ENCODE results near the gene SH2B2. TPM values are rescaled to one million over a fixed set of nuclear protein-coding genes. Genes with fewer than 3 reads are reported as not detected.

Gene SH2B2
- total and polyA plus RNA-seq, 2 experiments from 2014 or later = 13.1 to 17.4 TPM

- Histone ChIP-seq H3K27ac (no peak overlapping the region), H3K9me3 (ENCODE audit: low read depth) (no peaks in the 10 kb centered on the region), H3K4me1 (ENCODE audit: low read depth) (peaks cover 10% of the 10 kb centered on the region), H3K4me3 (no peak overlapping the region), H3K36me3 (no peaks in the 10 kb centered on the region), H3K27me3 (no peaks in the 10 kb centered on the region)
- no peak for DNase-seq (ENCODE audit: low read depth in 1 of 2, low spot score in 1 of 2)
- TF ChIP-seq, protein P1, sequence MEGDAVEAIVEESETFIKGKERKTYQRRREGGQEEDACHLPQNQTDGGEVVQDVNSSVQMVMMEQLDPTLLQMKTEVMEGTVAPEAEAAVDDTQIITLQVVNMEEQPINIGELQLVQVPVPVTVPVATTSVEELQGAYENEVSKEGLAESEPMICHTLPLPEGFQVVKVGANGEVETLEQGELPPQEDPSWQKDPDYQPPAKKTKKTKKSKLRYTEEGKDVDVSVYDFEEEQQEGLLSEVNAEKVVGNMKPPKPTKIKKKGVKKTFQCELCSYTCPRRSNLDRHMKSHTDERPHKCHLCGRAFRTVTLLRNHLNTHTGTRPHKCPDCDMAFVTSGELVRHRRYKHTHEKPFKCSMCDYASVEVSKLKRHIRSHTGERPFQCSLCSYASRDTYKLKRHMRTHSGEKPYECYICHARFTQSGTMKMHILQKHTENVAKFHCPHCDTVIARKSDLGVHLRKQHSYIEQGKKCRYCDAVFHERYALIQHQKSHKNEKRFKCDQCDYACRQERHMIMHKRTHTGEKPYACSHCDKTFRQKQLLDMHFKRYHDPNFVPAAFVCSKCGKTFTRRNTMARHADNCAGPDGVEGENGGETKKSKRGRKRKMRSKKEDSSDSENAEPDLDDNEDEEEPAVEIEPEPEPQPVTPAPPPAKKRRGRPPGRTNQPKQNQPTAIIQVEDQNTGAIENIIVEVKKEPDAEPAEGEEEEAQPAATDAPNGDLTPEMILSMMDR (IDR thresholded peaks at IDR 0.05; ENCODE audit: low read depth, low read length) = no peak
These were observed 4.6 kb downstream of the SH2B2 start for GRCh38 chr7:102291056-102291915.

- no peak for DNase-seq (ENCODE audit: low read depth in 1 of 2, low spot score in 1 of 2)
- TF ChIP-seq, protein P1 (IDR thresholded peaks at IDR 0.05; ENCODE audit: low read depth, low read length) = no peak
These were observed 5.2 kb downstream of the SH2B2 start for GRCh38 chr7:102291916-102292267.

GRCh38 chr7:102292813-102293798 is 6.4 kb downstream of the SH2B2 start:
- TF ChIP-seq, protein P1 (IDR thresholded peaks at IDR 0.05; ENCODE audit: low read depth, low read length) = no peak
- no peak overlapping the region for H3K27ac ChIP-seq
- H3K4me1 ChIP-seq (ENCODE audit: low read depth) = peaks cover 10% of the 10 kb centered on the region
- H3K36me3 ChIP-seq = no peaks in the 10 kb centered on the region
- DNase-seq (ENCODE audit: low read depth in 1 of 2, low spot score in 1 of 2) = no peak
- H3K4me3 ChIP-seq = peak overlapping the region; percentile 22
- no peaks in the 10 kb centered on the region for H3K9me3 ChIP-seq (ENCODE audit: low read depth)
- no peaks in the 10 kb centered on the region for H3K27me3 ChIP-seq

More at GRCh38 chr7:102291916-102292267, 5.2 kb downstream of the SH2B2 start:
- Histone ChIP-seq H3K9me3 (ENCODE audit: low read depth) (no peaks in the 10 kb centered on the region), H3K27ac (no peak overlapping the region), H3K4me1 (ENCODE audit: low read depth) (peaks cover 10% of the 10 kb centered on the region), H3K4me3 (no peak overlapping the region), H3K27me3 (no peaks in the 10 kb centered on the region), H3K36me3 (no peaks in the 10 kb centered on the region)

GRCh38 chr7:102294589-102294988 is 7.9 kb downstream of the SH2B2 start:
- Histone ChIP-seq H3K4me3 (no peak overlapping the region), H3K9me3 (ENCODE audit: low read depth) (no peaks in the 10 kb centered on the region), H3K27me3 (no peaks in the 10 kb centered on the region), H3K4me1 (ENCODE audit: low read depth) (peaks cover 10% of the 10 kb centered on the region), H3K27ac (no peak overlapping the region), H3K36me3 (no peaks in the 10 kb centered on the region)
- no peak for DNase-seq (ENCODE audit: low read depth in 1 of 2, low spot score in 1 of 2)
- TF ChIP-seq, protein P1 (IDR thresholded peaks at IDR 0.05; ENCODE audit: low read depth, low read length) = no peak

GRCh38 chr7:102295346-102296178 is 8.9 kb downstream of the SH2B2 start:
- Histone ChIP-seq H3K9me3 (ENCODE audit: low read depth) (no peaks in the 10 kb centered on the region), H3K27me3 (no peaks in the 10 kb centered on the region), H3K36me3 (no peaks in the 10 kb centered on the region), H3K27ac (no peak overlapping the region), H3K4me1 (ENCODE audit: low read depth) (peaks cover 10% of the 10 kb centered on the region), H3K4me3 (no peak overlapping the region)
- TF ChIP-seq, protein P1 (IDR thresholded peaks at IDR 0.05; ENCODE audit: low read depth, low read length) = no peak
- peak in 1 of 2 donors; percentile 40 for DNase-seq (ENCODE audit: low read depth in 1 of 2, low spot score in 1 of 2)
